CD4-positive, alpha-beta T cell treated with Interleukin-4 for 4 hours (primary cell): ENCODE data around the gene NR1H2.

Source experiments
- DNase-seq: peaks from one replicate; pipeline ENCODE4 v3.0.0-alpha.2; 2020

NR1H2 gene

DNA sequence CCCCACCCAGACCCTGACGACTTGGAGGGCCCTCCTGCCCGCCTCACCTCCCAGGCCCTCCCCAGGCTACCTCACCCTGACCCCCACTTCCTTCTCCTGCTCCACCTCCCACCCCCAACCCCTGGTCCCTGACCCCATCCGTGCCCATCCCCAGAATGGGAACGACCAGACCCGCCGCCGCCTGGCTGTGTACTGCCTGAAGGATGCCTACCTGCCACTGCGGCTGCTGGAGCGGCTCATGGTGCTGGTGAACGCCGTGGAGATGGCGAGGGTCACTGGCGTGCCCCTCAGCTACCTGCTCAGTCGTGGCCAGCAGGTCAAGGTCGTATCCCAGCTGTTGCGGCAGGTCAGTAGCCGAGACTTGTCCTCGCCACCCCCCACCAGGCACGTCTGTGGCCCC lies 30.6 kb downstream of the NR1H2 start:
- no peak for DNase-seq

DNA sequence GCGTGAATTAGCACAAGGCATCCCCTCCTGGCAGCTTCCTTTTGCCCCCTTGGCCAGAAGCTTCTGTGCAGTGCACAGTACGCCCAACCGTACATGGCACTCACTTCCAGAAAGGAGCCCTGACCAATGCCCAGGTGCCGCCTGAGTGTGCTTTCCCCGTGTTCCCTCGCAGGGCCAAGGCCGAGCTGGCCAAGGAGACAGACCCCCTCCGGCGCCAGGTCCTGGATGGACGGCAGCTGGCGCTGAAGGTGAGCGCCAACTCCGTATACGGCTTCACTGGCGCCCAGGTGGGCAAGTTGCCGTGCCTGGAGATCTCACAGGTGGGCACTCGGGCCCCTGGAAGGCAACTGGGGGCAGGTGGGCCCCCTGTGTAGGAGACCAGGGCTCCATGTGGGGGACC lies 33.1 kb downstream of the NR1H2 start:
- DNase-seq: no peak

DNA sequence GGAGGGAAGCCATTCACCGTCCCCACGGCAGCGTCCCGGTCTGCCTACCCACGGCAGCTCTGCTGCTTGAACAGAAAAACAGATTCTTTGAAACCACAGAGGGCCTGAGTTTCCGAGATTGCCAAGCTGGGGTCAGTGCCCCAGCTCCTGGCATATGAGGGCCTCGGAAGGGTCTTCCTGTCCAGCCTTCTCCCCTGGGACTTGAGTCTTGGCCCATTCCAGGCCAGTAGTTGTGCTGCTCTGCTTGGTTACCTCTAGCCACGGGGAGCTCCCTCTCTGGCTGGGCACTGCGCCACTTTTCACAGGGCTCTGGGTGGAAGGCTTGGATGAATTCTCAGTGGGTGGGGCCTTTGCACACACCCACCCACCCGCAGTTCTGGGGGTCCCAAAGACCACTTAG lies 33.9 kb downstream of the NR1H2 start:
- no peak for DNase-seq

DNA sequence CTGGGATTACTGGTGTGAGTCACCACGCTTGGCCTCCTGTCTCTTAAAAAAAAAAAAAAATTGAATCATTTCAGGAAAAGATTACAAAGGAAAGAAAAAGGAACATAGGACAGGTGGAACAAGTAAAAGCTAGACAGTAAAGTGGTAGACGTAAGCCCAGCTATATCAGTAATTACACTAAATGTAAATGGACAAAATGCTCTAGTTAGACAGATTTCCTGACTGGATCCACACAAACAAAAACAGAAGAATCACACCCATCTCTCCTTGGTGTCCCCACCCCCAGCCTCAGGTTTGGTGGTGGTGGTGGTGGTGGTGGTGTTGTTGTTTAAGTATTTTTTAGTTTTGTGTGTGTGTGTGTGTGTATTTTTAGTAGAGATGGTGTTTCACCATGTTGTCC lies 36.2 kb downstream of the NR1H2 start:
- DNase-seq: no peak

DNA sequence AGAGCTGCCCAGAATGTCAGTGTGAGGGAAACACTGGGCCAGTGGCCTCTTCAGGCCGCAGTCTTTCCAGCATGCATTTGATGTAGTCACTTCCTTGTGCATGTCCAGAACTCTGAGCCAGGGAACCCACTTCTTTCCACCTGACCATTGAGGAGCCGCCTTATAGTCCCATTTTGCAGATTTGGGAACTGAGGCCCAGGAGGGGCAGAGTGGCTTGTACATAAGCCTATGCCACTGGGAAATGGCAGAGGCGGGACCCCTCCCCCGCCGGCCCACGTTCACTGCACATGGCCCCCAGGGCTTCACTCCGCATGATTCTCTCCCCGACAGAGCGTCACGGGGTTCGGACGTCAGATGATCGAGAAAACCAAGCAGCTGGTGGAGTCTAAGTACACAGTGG lies 36.8 kb downstream of the NR1H2 start:
- DNase-seq: no peak

DNA sequence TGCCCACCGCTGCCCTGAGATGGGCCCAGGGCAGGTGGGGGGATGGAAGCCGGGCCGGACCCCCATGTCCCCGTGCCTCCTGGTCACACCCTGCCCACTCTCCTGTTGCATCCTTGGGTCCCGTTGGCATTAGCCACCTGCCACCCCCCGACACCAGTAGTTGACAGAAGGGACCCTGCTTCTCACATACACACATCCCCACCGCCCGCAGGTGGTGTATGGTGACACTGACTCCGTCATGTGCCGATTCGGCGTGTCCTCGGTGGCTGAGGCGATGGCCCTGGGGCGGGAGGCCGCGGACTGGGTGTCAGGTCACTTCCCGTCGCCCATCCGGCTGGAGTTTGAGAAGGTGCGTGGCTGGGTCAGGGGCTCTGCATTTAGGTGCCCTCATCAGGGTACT lies 37.3 kb downstream of the NR1H2 start:
- DNase-seq: no peak

DNA sequence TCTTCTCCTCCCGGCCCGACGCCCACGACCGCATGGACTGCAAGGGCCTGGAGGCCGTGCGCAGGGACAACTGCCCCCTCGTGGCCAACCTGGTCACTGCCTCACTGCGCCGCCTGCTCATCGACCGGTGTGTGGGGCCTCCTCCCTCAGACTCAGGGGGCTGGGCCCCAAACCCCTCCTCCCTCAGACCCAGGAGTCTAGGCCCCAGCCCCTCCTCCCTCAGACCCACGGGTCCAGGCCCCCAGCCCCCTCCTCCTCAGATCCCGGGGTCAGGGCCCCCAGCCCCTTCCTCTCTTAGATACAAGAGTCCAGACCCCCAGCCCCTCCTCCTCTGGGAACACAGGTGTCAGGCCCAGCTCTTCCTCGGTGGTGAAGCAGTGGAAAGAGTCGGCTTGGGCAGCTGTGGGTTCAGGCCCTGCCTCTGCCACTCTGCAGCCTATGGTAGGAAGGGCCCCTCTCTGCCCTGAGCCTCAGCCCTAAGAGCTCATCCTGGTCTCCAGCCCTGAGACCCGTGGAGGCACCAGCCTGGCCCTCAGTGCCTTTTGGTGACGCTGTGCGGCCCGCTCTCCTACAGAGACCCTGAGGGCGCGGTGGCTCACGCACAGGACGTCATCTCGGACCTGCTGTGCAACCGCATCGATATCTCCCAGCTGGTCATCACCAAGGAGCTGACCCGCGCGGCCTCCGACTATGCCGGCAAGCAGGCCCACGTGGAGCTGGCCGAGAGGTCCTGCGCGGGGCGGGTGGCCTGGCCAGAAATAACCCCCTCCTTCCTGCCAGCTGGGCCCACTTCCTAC lies 38.8 kb downstream of the NR1H2 start:
- DNase-seq: peak; percentile 68

DNA sequence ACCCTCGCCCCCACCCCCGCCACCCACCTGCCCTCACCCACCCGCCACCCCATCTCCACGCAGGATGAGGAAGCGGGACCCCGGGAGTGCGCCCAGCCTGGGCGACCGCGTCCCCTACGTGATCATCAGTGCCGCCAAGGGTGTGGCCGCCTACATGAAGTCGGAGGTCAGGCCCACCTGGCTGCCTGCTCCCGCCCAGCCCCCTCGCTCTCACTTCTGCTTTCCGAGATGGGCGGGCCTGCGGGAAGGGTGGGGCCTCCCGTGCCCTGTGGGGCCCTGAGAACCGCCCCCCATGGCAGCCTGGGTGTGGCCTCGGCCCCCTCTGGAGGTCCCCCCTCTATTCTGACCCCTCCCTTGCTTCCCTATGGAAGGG lies 39.4 kb downstream of the NR1H2 start:
- DNase-seq: peak; percentile 13

DNA sequence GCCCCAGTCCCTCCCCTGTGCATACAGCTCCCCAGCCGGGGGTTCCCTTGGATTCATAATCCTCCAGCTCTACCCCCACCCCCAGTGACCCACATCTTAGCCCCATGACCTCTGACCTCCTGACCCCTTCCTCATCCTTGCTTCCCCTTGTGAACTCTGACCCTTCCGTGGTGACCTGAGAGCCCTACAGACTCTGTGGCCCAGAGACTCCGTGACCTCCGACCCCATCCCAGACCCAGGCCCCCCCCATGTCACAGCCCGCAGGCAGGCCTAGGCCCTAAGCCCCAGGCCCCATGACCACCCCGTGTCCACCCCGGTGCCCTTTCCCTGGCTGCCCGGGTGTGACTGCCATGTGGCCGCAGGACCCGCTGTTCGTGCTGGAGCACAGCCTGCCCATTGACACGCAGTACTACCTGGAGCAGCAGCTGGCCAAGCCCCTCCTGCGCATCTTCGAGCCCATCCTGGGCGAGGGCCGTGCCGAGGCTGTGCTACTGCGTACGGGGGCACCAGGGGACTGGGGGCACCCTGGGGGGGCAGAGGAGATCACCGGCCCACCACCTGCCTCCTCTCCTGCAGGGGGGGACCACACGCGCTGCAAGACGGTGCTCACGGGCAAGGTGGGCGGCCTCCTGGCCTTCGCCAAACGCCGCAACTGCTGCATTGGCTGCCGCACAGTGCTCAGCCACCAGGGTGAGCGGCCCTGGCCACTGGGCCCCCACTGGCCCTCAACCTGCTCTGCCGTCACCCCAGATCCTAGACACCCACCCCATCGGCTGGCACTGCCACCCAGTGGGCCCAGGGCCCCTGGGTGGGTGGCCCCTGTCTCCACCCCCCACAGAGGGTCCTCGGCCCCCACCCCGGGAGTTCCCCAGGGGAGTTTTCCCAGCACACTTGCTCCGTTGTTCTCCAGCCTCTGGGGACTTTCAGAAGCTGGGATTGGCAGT lies 40.0 kb downstream of the NR1H2 start:
- no peak for DNase-seq

DNA sequence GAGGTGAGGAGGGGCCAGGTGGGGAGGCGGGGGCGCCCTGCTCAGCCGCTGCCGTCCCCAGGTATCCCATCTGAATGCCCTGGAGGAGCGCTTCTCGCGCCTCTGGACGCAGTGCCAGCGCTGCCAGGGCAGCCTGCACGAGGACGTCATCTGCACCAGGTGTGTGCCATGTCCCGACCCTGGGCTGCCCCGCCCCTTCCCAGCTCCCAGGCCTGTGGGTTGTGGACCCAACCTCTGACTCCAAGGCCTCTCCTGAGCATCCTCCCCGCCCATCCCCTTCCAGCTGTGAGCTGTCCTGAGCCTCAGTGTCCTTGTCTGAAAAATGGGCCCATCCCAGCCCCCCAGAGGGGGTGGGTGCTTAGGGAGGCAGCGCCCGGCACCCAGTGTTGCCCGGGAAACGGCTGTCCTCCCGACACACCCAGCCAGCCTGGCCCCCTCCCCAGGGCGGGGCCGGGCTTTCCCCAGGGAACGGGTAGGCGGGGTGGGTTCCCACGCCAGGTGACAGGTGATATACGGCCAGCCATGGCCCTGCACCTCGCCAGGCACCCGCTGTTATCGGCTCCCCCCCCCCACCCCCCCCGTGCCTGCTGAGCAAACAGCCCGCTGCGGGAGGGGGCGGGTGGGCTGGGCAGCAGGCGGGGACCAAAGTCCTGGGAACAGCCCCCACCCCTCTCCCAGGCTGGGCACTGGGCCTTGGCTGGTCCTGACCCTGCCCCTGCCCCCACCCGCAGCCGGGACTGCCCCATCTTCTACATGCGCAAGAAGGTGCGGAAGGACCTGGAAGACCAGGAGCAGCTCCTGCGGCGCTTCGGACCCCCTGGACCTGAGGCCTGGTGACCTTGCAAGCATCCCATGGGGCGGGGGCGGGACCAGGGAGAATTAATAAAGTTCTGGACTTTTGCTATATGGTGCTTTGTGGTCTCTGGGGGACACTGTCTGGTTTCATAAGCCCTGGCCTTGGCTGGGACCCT lies 41.1 kb downstream of the NR1H2 start:
- no peak for DNase-seq

DNA sequence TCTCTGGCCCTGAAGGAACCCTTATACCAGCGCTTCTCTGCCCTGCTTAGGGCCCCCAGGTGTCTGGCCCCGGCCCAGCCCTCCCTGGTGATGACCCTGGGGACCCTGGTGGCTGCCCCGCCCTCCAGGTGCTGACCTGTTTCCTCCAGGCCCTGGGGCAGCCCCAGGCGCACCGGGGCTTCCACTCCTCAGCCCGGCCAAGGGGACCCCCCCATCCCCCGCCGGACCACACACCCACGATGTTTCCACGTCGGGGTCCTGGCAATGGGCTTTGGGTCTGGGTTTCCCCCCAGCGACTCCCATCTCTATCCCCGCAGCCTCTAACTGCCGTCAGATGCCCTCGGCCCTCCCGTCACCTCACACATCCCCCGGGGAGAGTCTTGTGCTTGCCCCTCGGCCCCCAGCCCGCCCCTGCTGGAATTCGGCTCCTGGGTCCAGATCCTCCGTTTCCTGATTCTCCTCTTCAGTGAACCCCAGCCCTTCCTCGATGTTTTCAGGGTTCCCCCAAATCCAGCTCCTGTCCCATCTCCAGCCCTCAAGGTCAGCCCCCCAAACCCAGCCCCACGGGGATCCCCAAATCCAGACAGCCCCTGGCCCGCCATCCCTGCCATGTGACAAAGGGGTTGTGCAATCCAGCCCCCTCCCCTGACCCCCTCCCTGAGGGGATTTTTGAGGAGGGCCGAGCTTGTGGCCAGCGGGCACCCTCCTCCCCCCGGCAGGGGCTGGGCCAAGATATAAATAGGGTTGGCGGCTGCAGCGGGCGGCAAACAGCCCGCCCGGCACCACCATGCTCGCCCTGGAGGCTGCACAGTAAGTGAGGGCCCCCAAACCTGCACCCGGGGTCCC lies 42.1 kb downstream of the NR1H2 start, which contains the start of gene SPIB:
Gene SPIB, plus strand, starts transcription at position 763 of the 846 bp plus-strand sequence. Its CDS starts 25 bp downstream, at position 788.
- DNase-seq: no peak

DNA sequence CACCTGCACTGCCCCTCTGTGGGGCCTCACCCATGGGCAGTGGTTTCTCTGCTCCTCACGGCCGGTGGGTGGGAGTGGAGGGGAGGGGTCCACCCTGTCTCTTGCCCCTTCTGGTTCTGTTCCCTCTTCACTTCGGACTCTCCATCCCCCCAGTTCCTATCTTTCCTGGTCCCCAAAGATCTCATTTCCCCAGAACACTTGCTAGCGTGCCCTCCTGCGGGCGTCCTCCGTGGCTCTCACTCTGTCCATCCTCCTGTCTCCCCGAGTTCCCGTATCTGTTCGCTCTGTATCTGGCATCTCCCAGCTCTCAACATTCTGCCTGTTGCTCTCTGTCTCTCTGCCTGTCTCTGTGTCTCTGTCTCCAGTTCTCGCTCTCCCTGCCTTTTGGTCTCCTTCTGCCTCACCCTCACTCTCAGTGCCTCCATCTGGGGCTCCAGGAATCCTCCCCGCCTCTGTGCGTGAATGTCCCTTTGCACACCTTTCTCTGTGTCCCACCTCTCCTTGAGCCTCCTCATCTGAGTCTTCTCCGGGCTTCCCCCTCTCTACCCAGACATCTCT lies 42.8 kb downstream of the NR1H2 start:
- no peak for DNase-seq

DNA sequence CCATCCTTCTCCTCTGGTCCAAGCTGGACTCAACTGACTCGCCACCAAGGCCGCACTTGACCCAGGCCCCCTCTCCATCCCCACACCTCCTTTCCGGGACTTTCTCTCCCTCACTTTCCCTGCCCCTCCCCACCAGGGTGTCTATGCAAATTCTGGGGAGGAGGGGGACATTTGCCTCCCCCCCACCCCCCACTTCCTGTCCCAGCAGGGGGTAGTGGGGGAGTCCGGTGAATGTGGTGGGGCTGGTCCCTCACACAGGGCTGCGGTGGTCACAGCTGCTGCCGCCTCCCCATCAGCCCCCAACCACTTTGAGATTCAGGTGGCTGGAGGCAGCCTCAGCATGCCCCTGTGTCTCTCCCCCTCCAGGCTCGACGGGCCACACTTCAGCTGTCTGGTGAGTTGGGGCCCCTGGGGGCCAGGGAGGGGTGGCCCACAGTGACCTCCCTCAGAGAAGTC lies 43.4 kb downstream of the NR1H2 start:
- DNase-seq: no peak

DNA sequence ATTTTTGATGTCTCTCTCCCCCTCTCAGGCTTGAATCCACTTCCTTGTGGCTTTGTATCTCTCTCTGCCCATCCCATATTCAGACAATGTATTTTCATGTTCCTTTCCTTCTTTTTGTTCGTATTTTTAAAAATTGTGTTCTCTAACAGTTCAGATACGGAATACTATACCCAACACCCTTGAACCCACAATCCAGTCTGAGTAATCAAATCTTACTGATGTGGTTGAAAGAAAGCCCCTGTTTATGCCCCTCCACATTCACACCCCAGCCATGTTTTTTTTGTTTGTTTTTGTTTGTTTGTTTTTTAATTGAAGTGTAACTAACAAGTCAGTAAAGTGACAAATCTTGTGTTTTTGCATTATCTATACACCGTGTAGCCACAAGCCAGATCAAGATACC lies 43.9 kb downstream of the NR1H2 start:
- no peak for DNase-seq

DNA sequence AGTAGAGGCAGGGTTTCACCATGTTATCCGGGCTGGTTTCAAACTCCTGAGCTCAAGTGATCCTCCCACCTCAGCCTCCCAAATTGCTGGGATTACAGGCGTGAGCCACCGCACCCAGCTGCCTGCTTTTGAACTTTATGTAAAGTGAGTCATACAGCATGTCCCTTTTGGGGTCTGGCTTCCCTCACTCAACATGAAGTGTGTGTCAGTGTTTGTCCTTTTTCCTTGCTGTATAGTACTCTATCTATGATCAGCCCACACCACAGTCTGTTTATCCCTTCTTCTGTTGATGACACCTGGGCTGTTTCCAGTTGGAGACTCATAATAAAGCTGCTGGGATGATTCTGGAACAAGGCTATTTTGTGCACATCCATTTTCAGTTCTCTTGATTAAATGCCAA lies 44.6 kb downstream of the NR1H2 start:
- no peak for DNase-seq

DNA sequence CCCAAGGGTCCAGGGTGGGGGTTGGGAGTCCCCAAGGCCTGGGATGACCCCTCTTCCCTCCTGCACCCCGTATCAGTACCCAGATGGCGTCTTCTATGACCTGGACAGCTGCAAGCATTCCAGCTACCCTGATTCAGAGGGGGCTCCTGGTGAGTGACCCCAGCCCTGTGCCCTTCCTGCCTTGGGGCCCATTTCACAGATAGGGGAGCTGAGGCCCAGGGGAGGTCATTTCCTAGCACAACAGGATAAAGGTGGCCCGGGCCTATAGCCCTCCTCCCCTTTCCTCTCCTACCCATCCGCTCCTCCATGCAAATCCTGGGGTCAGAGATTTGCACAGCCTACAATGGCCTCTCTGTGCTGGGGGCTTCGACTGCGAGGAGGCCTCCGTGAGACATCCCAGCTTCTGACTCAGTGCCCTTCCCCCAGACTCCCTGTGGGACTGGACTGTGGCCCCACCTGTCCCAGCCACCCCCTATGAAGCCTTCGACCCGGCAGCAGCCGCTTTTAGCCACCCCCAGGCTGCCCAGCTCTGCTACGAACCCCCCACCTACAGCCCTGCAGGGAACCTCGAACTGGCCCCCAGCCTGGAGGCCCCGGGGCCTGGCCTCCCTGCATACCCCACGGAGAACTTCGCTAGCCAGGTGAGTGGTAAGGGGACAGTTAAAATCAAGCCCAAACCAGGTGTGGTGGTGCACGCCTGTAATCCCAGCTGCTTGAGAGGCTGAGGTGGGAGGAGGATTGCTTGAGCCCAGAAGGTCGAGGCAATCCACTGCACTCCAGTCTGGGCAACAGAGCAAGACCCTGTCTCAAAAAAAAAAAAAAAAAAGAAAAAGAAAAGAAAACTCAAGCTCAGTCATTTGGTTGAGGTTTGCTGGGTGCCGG lies 46.4 kb downstream of the NR1H2 start:
- DNase-seq: no peak

DNA sequence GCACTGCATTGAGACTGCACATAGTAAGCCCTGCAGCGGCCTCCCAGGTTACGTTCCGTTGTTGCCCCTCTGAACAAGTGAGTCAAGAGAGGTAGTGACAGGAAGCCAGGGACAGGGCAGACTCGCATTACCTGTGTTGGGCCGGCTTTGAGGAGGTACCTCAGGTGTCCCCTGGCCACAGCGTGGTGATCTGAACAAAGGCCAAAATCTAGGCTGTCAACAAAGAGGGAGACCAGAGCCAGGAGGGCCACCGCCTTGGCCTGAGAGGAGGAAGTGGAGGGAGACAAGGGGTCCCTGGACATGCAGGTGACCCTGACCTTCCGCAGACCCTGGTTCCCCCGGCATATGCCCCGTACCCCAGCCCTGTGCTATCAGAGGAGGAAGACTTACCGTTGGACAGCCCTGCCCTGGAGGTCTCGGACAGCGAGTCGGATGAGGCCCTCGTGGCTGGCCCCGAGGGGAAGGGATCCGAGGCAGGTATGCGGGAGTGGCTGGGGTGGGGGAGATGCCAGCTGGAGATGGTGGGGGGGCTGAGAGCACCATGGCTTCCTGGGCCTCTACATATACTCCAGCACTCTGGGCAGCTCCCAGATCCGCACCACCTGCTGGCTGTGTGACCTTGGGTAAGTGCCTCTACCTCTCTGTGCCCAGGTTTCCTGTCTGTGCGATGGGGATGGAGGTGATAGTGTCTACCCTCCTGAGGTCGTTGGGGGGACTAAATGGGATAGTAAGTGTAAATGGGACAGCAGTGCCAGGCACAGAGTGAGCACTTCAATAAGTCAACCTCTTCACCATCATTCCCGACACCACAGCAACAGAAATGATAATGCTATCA lies 47.2 kb downstream of the NR1H2 start:
- DNase-seq: no peak

DNA sequence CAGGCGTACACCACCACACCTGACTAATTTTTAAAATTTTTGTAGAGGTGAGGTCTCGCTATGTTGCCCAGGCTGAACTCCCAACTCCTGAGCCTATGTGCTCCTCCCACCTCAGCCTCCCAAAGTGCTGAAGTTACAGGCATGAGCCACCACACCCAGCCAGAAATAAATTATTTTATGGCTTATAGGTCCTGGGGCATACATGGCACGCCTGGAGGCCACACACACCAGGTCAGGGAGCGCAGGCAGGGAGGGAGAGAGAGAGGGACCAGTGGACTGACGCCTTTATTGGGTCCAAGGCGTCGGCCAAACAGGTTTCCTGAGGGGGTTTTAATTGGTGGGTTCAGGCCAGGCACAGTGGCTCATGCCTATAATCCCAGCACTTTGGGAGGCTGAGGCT lies 49.3 kb downstream of the NR1H2 start:
- no peak for DNase-seq

DNA sequence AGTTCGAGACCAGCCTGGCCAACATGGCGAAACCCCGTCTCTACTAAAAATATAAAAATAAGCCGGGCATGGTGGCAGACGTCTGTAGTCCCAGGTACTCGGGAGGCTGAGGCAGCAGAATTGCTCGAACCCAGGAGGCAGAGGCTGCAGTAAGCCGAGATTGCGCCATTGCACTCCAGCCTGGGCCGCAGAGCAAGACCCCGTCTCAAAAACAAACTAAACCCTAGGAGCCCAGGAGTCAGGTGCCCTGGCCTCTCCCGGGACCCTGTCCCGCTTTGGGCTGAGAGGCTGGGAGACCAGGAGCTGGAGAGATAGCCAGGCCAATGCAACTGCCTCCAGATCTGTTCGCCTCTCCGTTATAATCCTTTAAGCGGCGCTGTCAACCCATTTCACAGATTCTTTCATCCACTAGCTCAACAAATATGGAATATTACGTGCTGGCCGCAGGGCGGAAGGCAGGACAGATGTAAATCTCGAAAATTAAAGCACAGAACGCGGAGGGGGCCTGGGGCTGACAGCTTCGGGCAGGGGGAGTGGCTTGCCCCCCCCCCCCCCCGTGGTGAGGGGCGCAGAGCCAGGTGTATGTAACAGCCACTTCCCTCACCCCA lies 51.2 kb downstream of the NR1H2 start:
- DNase-seq: no peak
